Endothelial cell of umbilical vein (primary cell): Measurements from ENCODE around the gene UBE2Q2. TPM values are rescaled to one million over a fixed set of nuclear protein-coding genes. Genes with fewer than 3 reads are reported as not detected.
"Not testable (repeated sequence)": the region's sequence is repeated elsewhere in the genome, so short reads cannot be mapped to it uniquely, and the experiment has no call there.

Source experiments
- BruUV-seq: library from RNA; stranded (reverse); fragments of 400-500 nt; replicated peaks from 2 replicates; lab custom pipeline; 2021; lab: Mats Ljungman, UMichigan
- CTCF ChIA-PET: fragments of 300-600, 350-600 bp; sonication (Branson Sonifier 250); formaldehyde crosslinking; loops from one replicate; lab custom pipeline; 2021; ENCODE audit warnings: antibody characterized with exemption, inconsistent platforms; lab: Charles Lee
- POLR2A ChIA-PET: fragments of 300-600, 350-600 bp; sonication (Branson Sonifier 250); formaldehyde crosslinking; loops from one replicate; lab custom pipeline; 2021; ENCODE audit warnings: antibody characterized with exemption, inconsistent platforms; lab: Charles Lee
- DNase-seq: peaks from one replicate; pipeline ENCODE4 v3.0.0-alpha.2; 2011; ENCODE audit warnings: low read depth, low spot score
- FAIRE-seq: peaks from 2 replicates; lab custom pipeline; 2011; peaks lifted over from hg19 to GRCh38; lab: Jason Lieb, UNC
- H2AFZ ChIP-seq: 2 replicates; pipeline ENCODE4 v1.6.0; 2012; ENCODE audit warnings: low read depth, low read length, control low read depth, inconsistent platforms
- H3K27ac ChIP-seq: 2 replicates; pipeline ENCODE4 v1.5.1; 2011; ENCODE audit warnings: low read depth, mild to moderate bottlenecking, control low read depth, low read length, moderate library complexity; ENCODE audit not compliant: insufficient read depth
- H3K27me3 ChIP-seq, 2 experiments: 2 replicates each; pipeline versions ENCODE4 v1.6.0 to v1.6.1; 2011; ENCODE audit warnings: low read length in 2 of 2, mixed read lengths in 1 of 2; ENCODE audit not compliant: control insufficient read depth in 2 of 2, insufficient read depth in 2 of 2
- H3K36me3 ChIP-seq, 2 experiments: 2 replicates in 1 of 2; 3 replicates in 1 of 2; pipeline ENCODE4 v1.5.1; 2011; ENCODE audit warnings: low read length in 2 of 2, mild to moderate bottlenecking in 1 of 2, moderate library complexity in 1 of 2; ENCODE audit not compliant: control insufficient read depth in 2 of 2, insufficient read depth in 2 of 2; ENCODE audit errors: extremely low read depth in 1 of 2
- H3K4me1 ChIP-seq: 3 replicates; pipeline ENCODE4 v1.5.1; 2011; ENCODE audit warnings: mild to moderate bottlenecking, low read length; ENCODE audit not compliant: control insufficient read depth, insufficient read depth; ENCODE audit errors: extremely low read depth
- H3K4me2 ChIP-seq: 2 replicates; pipeline ENCODE4 v1.6.1; 2011; ENCODE audit warnings: low read length, control low read depth, mixed read lengths; ENCODE audit not compliant: insufficient read depth
- H3K4me3 ChIP-seq, 3 experiments: fragments of 200-600 bp in 1 of 3; sonication (generic), shearing (Covaris generic) in 1 of 3; replicated peaks in 1 of 3; 2 replicates each; pipeline ENCODE4 v1.5.1; 2011 to 2016; ENCODE audit warnings: control low read depth in 3 of 3, low read length in 3 of 3, mild to moderate bottlenecking in 2 of 3, inconsistent platforms in 1 of 3, low read depth in 1 of 3, moderate library complexity in 1 of 3; ENCODE audit not compliant: insufficient read depth in 1 of 3
- H3K79me2 ChIP-seq: 2 replicates; pipeline ENCODE4 v1.6.0; 2012; ENCODE audit warnings: low read length, inconsistent platforms; ENCODE audit not compliant: control insufficient read depth, insufficient read depth
- H3K9ac ChIP-seq: replicated peaks from 2 replicates; pipeline ENCODE3; 2011; ENCODE audit warnings: low read length, control low read depth; ENCODE audit not compliant: insufficient read depth; ENCODE audit errors: extremely low read depth
- H3K9me1 ChIP-seq: replicated peaks from 3 replicates; pipeline ENCODE4 v1.6.0; 2011; ENCODE audit warnings: mild to moderate bottlenecking, low read length; ENCODE audit not compliant: control insufficient read depth, insufficient read depth; ENCODE audit errors: extremely low read depth
- H3K9me3 ChIP-seq: replicated peaks from 2 replicates; pipeline ENCODE4 v1.5.1; 2012; ENCODE audit warnings: low read length, inconsistent platforms; ENCODE audit not compliant: control insufficient read depth, insufficient read depth
- H4K20me1 ChIP-seq: replicated peaks from 2 replicates; pipeline ENCODE3; 2011; ENCODE audit warnings: mild to moderate bottlenecking, low read length; ENCODE audit not compliant: control insufficient read depth, insufficient read depth; ENCODE audit errors: extremely low read depth
- EZH2 ChIP-seq: IDR thresholded peaks from 2 replicates; pipeline ENCODE4 v1.6.1; 2012; ENCODE audit warnings: borderline replicate concordance, low read depth, mild to moderate bottlenecking, moderate library complexity, low read length, inconsistent platforms; ENCODE audit not compliant: severe bottlenecking
- FOS ChIP-seq: IDR thresholded peaks from 2 replicates; pipeline ENCODE4 v1.6.1; 2011; ENCODE audit warnings: mild to moderate bottlenecking, low read length, moderate library complexity, borderline replicate concordance; ENCODE audit not compliant: insufficient read depth
- GATA2 ChIP-seq: IDR thresholded peaks from 2 replicates; pipeline ENCODE4 v1.7.0; 2011; ENCODE audit warnings: low read depth, mild to moderate bottlenecking, moderate library complexity, mixed read lengths, low read length; ENCODE audit not compliant: insufficient read length, insufficient read depth
- MAX ChIP-seq: IDR thresholded peaks from 2 replicates; pipeline ENCODE4 v1.6.1; 2011; ENCODE audit not compliant: insufficient read depth, insufficient read length
- MYC ChIP-seq: IDR thresholded peaks from one replicate; pipeline ENCODE4 v1.6.1; 2011; ENCODE audit warnings: mild to moderate bottlenecking, low read depth, low read length
- POLR2A ChIP-seq: IDR thresholded peaks from 2 replicates; pipeline ENCODE4 v1.6.1; 2012; ENCODE audit warnings: low read depth, mild to moderate bottlenecking, control low read depth, low read length
- dilution Hi-C: fragments of 300-500 bp; cut with MboI; formaldehyde crosslinking; loops from one replicate; pipeline ENCODE4 v1.15.0; 2019; ENCODE audit warnings: low sequenced_read_pairs; ENCODE audit not compliant: extremely low pct_ligation_motif_present
- intact Hi-C: fragments of 100-400 bp; cut with micrococcal nuclease; formaldehyde crosslinking; loops from one replicate; pipeline ENCODE4 v1.10.0; 2022
- polyA plus RNA-seq, 4 experiments: library from polyadenylated mRNA; depleted of rRNA in 3 of 4; stranded (reverse) in 3 of 4; unstranded in 1 of 4; fragments of >200 nt; gene quantifications; 2 replicates each; pipeline versions ENCODE4 v1.2.1 to v1.2.3, GENCODE V29; 2011 to 2012; ENCODE audit warnings: missing spikeins in 1 of 4
- total RNA-seq: library from RNA; stranded (reverse); gene quantifications from 2 replicates; pipeline ENCODE4 v1.2.3, GENCODE V29; 2021

Gene UBE2Q2
- total and polyA plus RNA-seq, 2 donors (not counting 3 experiments of a cell fraction or from before 2014, with no cell fraction given), result 12.9 to 32.8 TPM

- no TSS peak for BruUV-seq
These were observed 46.9 kb upstream of the UBE2Q2 start for GRCh38 chr15:75796321-75796720.

GRCh38 chr15:75797146-75797545 lies 46.1 kb upstream of the UBE2Q2 start:
- DNase-seq, intact Hi-C loops, H3K4me2 ChIP-seq, H2AFZ ChIP-seq, dilution Hi-C loops, H3K4me1 ChIP-seq, H3K9me1 ChIP-seq, H3K9ac ChIP-seq, H3K79me2 ChIP-seq, H3K36me3 ChIP-seq, POLR2A ChIA-PET, H3K27ac ChIP-seq, BruUV-seq, H3K4me3 ChIP-seq, FAIRE-seq, H4K20me1 ChIP-seq, H3K9me3 ChIP-seq: not testable (repeated sequence)
- CTCF ChIA-PET, result interaction anchor here (1.0 to 1.2 kb wide), 2 partner anchors 13 to 69 kb away, joined by 3 to 4 read pairs; no protein-coding TSS in a partner anchor
- H3K27me3 ChIP-seq, result peaks cover 39 to 45% of the 10 kb centered on the region in 2 experiments

More at GRCh38 chr15:75796321-75796720, 46.9 kb upstream of the UBE2Q2 start:
- no peak for FAIRE-seq
- POLR2A ChIA-PET, result no interaction called here
- no peaks in the 10 kb centered on the region for H3K9me1 ChIP-seq
- H3K27ac ChIP-seq, result no peak overlapping the region
- no peak overlapping the region for H3K4me2 ChIP-seq
- H3K4me1 ChIP-seq, result no peaks in the 10 kb centered on the region
- no peaks in the 10 kb centered on the region for H3K79me2 ChIP-seq
- H3K9me3 ChIP-seq, result no peaks in the 10 kb centered on the region
- CTCF ChIA-PET, result no interaction called here
- intact Hi-C loops, result no loop called here
- TF ChIP-seq MAX (no peak), MYC (no peak), GATA2 (no peak), POLR2A (no peak), EZH2 (no peak), FOS (no peak)
- H4K20me1 ChIP-seq, result no peaks in the 10 kb centered on the region
- no peak for DNase-seq
- no peak overlapping the region for H3K4me3 ChIP-seq
- no peak overlapping the region for H3K9ac ChIP-seq
- H3K36me3 ChIP-seq, result no peaks in the 10 kb centered on the region
- H3K27me3 ChIP-seq, result peaks cover 34 to 39% of the 10 kb centered on the region in 2 experiments
- dilution Hi-C loops, result no loop called here
- H2AFZ ChIP-seq, result no peak overlapping the region
